KBM-7 (cell line): Measurements from ENCODE around the gene IGFBP2.

ENCODE experiments used
- DNase-seq: peaks from one replicate; pipeline ENCODE4 v3.0.0-alpha.2; 2015
- in situ Hi-C: fragments of 300-500 bp; cut with MboI; formaldehyde crosslinking; loops from 2 replicates; pipeline ENCODE4 v1.14.3; 2020; ENCODE audit warnings: low sequenced_read_pairs, low pct_unique_long_range_greater_than_20kb, mixed read lengths

The IGFBP2 gene

GRCh38 chr2:216608525-216608924 lies 24.7 kb upstream of the IGFBP2 start:
- no peak for DNase-seq

GRCh38 chr2:216615298-216616082 lies 17.7 kb upstream of the IGFBP2 start:
- in situ Hi-C loops: no loop called here
- no peak for DNase-seq

More at GRCh38 chr2:216608525-216608924, 24.7 kb upstream of the IGFBP2 start:
- in situ Hi-C loops: no loop called here

GRCh38 chr2:216616083-216616678 lies 17.0 kb upstream of the IGFBP2 start:
- in situ Hi-C loops: no loop called here
- no peak for DNase-seq

- DNase-seq: no peak
- in situ Hi-C loops: no loop called here
These were observed 15.9 kb upstream of the IGFBP2 start for GRCh38 chr2:216617159-216617815.

- no peak for DNase-seq
- in situ Hi-C loops: no loop called here
These were observed 14.4 kb upstream of the IGFBP2 start for GRCh38 chr2:216618785-216619184.

- in situ Hi-C loops: no loop called here
- DNase-seq: peak; percentile 93
These were observed 13.5 kb upstream of the IGFBP2 start for GRCh38 chr2:216619411-216620393.

- no peak for DNase-seq
- in situ Hi-C loops: no loop called here
These were observed 12.4 kb upstream of the IGFBP2 start for GRCh38 chr2:216620786-216621185.

GRCh38 chr2:216621292-216621691 lies 11.9 kb upstream of the IGFBP2 start:
- DNase-seq: no peak
- in situ Hi-C loops: no loop called here

- in situ Hi-C loops: no loop called here
- DNase-seq: no peak
These were observed 10.7 kb upstream of the IGFBP2 start for GRCh38 chr2:216622526-216622925.

GRCh38 chr2:216624251-216624650 lies 9.0 kb upstream of the IGFBP2 start:
- no peak for DNase-seq
- in situ Hi-C loops: no loop called here

- in situ Hi-C loops: no loop called here
- no peak for DNase-seq
These were observed 6.9 kb upstream of the IGFBP2 start for GRCh38 chr2:216626168-216626874.

- in situ Hi-C loops: no loop called here
These were observed 6.4 kb upstream of the IGFBP2 start for GRCh38 chr2:216626875-216627245.

GRCh38 chr2:216629784-216630183 lies 3.4 kb upstream of the IGFBP2 start:
- no peak for DNase-seq
- in situ Hi-C loops: no loop called here

More at GRCh38 chr2:216626875-216627245, 6.4 kb upstream of the IGFBP2 start:
- DNase-seq: no peak

GRCh38 chr2:216632346-216632951 lies 771 bp upstream of the IGFBP2 start:
- DNase-seq: no peak
- in situ Hi-C loops: no loop called here

- peak; percentile 56 for DNase-seq
- in situ Hi-C loops: no loop called here
These were observed 573 bp downstream of the IGFBP2 start for GRCh38 chr2:216633616-216634369.

GRCh38 chr2:216634370-216635148 lies 1.3 kb downstream of the IGFBP2 start:
- in situ Hi-C loops: no loop called here
- DNase-seq: peak; percentile 29

GRCh38 chr2:216635171-216635570 lies 2.0 kb downstream of the IGFBP2 start:
- peak; percentile 29 for DNase-seq
- in situ Hi-C loops: no loop called here
